ENCODE measurements around the gene LRRC49. TPM values are rescaled to one million over a fixed set of nuclear protein-coding genes. Genes with fewer than 3 reads are reported as not detected.

Gene LRRC49
- polyA plus RNA-seq, 2 of the 4 experiments (the other 2 are of a cell fraction), result 10.0 to 14.3 TPM

DNA sequence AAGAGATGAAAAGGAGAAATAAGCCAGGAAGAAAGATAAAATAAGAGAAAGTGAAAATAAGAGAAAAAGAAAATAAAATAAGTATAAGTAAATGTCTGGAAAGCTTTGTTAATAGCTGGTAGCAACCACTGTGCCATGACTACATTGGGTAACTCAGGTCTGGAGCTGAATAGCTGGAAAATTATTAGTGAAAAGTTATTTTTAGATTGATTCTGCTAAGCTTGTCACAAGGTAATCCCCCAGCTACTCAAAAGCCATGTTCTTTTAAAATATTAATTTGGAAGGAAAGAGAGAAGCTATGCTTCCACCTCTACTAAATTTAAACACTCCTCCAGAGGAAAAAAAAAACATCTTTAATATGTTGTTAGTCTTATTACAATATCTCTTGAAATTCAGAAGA, 117.8 kb downstream of the LRRC49 start:
- Histone ChIP-seq H3K4me2 (no peak overlapping the region), H3K4me3 (no peak overlapping the region), H3K9me3 (no peaks in the 10 kb centered on the region), H3K27ac (no peak overlapping the region; a peak in 1 of 6 replicates), H3K4me1 (peaks cover 6% of the 10 kb centered on the region)
- ChIA-PET CTCF (interaction anchor here (0.6 to 3.0 kb wide), 15 partner anchors 12 to 792 kb away, joined by 3 to 25 read pairs (median 4); no protein-coding TSS in a partner anchor), POLR2A (no interaction called here)
- ATAC-seq (no peak), DNase-seq (ENCODE audit: low read depth in 1 of 2, low spot score in 1 of 2) (no peak), FAIRE-seq (no peak)
- TF ChIP-seq MAZ (IDR thresholded peaks at IDR 0.05; ENCODE audit: borderline replicate concordance, low read depth, low read length) (no peak), CEBPB (IDR thresholded peaks at IDR 0.05) (no peak), POLR2A (IDR thresholded peaks at IDR 0.05; ENCODE audit: low read length) (no peak), HDAC2 (IDR thresholded peaks at IDR 0.05) (no peak)
- TF ChIP-seq, protein P1, sequence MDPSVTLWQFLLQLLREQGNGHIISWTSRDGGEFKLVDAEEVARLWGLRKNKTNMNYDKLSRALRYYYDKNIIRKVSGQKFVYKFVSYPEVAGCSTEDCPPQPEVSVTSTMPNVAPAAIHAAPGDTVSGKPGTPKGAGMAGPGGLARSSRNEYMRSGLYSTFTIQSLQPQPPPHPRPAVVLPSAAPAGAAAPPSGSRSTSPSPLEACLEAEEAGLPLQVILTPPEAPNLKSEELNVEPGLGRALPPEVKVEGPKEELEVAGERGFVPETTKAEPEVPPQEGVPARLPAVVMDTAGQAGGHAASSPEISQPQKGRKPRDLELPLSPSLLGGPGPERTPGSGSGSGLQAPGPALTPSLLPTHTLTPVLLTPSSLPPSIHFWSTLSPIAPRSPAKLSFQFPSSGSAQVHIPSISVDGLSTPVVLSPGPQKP (IDR thresholded peaks at IDR 0.05; ENCODE audit: low read depth, low read length), result no peak

DNA sequence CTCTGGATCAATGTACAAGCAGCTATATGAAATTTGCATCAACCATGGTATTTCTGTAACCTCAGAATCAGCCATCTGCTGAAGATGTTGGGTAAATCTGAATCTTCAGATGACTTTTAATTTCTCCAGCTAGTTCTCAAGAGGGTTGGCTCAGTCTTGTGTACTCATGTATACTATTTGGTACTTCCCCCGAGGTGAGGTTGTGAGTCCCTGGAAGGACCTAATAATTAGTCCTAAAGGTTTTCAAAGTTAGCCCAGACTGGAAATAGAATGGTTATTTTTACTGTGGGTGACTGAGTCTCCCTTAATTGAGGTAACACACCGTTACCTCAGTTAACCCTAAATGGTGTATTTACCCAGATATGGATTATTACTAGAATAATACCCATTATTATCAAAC, 118.4 kb downstream of the LRRC49 start:
- Histone ChIP-seq H3K4me1 (peaks cover 6% of the 10 kb centered on the region), H3K27ac (peak overlapping the region in 1 of 2 experiments; percentile 2; a peak in 1 of 6 replicates), H3K4me2 (no peak overlapping the region), H3K4me3 (no peak overlapping the region), H3K9me3 (no peaks in the 10 kb centered on the region)
- 48% methylated on average over 2 of the region's 2 CpGs for WGBS (ENCODE audit: missing lambda C conversion rate)
- ChIA-PET CTCF (interaction anchor here (0.6 to 3.0 kb wide), 26 partner anchors 10 to 791 kb away, joined by 3 to 25 read pairs (median 3); no protein-coding TSS in a partner anchor), POLR2A (interaction anchor here (1.0 kb wide), 1 partner anchor 103 kb away, joined by 3 read pairs; no protein-coding TSS in a partner anchor)
- no peak for FAIRE-seq
- no peak for ATAC-seq
- TF ChIP-seq RNF2 (IDR thresholded peaks at IDR 0.05; ENCODE audit: borderline replicate concordance, low read depth), result no peak
- TF ChIP-seq NFE2L2 (conservative IDR thresholded peaks at IDR 0.05; ENCODE audit: low read length), result no peak
- no peak for TF ChIP-seq CEBPB (IDR thresholded peaks at IDR 0.05)
- no peak for DNase-seq (ENCODE audit: low read depth in 1 of 2, low spot score in 1 of 2)

DNA sequence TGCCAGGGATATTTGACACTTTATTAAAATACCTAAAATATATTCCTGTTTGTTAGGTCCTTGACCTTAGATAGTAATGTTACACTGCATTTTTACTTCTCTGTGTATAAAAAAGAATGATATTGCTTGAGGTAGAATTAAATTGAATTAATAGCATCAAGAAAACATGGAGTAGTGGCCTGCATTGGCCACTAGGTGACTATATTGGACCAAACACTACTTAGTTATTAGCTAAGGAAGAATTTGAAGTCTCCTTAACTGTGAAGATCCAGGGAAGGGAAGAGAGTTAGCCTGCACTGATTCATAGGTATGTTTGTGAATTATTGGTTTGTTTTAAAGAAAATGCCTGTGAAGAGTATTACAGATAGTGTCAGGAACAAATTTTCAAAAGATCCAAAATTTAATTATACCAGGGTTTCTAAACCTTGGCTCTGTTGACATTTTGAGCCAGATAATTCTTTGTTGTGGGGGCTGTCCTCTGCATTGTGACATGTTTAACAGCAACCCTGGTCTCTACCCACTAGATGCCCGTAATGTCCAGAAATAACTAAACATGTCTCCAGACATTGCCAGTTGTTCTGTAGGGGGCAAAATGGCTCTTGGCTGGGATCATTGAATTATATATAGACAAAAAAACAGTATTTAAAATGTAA, 119.0 kb downstream of the LRRC49 start:
- FAIRE-seq (peak; percentile 99), ATAC-seq (peak; percentile 92 to 94), DNase-seq (ENCODE audit: low read depth in 1 of 2, low spot score in 1 of 2) (peak; percentile 35 to 75)
- Histone ChIP-seq H3K9me3 (no peaks in the 10 kb centered on the region), H3K27ac (peak overlapping the region; percentile 36 to 71; a peak in 4 of 6 replicates), H3K4me2 (no peak overlapping the region), H3K4me1 (peaks cover 6% of the 10 kb centered on the region), H3K4me3 (no peak overlapping the region)
- ChIA-PET POLR2A (interaction anchor here (1.0 kb wide), 1 partner anchor 102 kb away, joined by 3 read pairs; no protein-coding TSS in a partner anchor), CTCF (interaction anchor here (0.7 to 3.0 kb wide), 26 partner anchors 9 to 790 kb away, joined by 3 to 25 read pairs (median 4); partner anchors contain the start of gene THSD4)
- 56% methylated on average over 1 of the region's 1 CpG for WGBS (ENCODE audit: missing lambda C conversion rate)
- TF ChIP-seq SMC3 (IDR thresholded peaks at IDR 0.05) (peak; percentile 95), RAD21 (conservative IDR thresholded peaks at IDR 0.05 in 1 of 2, IDR thresholded peaks at IDR 0.05 in 1 of 2) (peak; percentile 97 to 98)
- TF ChIP-seq, protein P2, sequence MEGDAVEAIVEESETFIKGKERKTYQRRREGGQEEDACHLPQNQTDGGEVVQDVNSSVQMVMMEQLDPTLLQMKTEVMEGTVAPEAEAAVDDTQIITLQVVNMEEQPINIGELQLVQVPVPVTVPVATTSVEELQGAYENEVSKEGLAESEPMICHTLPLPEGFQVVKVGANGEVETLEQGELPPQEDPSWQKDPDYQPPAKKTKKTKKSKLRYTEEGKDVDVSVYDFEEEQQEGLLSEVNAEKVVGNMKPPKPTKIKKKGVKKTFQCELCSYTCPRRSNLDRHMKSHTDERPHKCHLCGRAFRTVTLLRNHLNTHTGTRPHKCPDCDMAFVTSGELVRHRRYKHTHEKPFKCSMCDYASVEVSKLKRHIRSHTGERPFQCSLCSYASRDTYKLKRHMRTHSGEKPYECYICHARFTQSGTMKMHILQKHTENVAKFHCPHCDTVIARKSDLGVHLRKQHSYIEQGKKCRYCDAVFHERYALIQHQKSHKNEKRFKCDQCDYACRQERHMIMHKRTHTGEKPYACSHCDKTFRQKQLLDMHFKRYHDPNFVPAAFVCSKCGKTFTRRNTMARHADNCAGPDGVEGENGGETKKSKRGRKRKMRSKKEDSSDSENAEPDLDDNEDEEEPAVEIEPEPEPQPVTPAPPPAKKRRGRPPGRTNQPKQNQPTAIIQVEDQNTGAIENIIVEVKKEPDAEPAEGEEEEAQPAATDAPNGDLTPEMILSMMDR (IDR thresholded peaks at IDR 0.05), result peak; percentile 98
- TF ChIP-seq, protein P1 (IDR thresholded peaks at IDR 0.05; ENCODE audit: low read depth, low read length), result no peak

DNA sequence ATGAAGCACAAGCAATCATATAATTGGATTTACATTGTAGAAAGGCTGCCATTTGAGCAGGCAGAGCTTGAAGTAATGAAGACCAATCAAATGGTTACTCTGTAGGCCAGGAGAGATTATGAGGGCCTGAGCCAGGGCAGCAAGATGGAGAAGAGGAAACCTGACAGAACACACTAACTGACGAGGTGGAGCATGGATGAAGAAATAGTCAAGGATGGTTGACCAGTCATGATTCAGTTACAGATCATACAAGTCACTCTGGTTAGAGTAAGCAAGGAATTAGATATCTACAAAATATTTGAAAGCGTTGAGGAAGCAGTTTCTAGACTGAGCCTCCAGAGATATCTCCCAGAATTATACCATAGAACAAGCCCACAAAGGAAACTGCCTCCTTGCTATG, 120.8 kb downstream of the LRRC49 start:
- CTCF ChIA-PET, result interaction anchor here (0.9 kb wide), 1 partner anchor 10 kb away, joined by 4 read pairs; no protein-coding TSS in a partner anchor
- WGBS (ENCODE audit: missing lambda C conversion rate), result 93% methylated on average over 2 of the region's 2 CpGs
- DNase-seq (ENCODE audit: low read depth in 1 of 2, low spot score in 1 of 2) (no peak), FAIRE-seq (no peak), ATAC-seq (no peak)
- no peak overlapping the region for H3K4me3 ChIP-seq
- H3K9me3 ChIP-seq, result no peaks in the 10 kb centered on the region
- POLR2A ChIA-PET, result interaction anchor here (1.1 kb wide), 1 partner anchor 427 kb away, joined by 3 read pairs; no protein-coding TSS in a partner anchor
- H3K4me1 ChIP-seq, result peaks cover 6% of the 10 kb centered on the region
- no peak overlapping the region for H3K4me2 ChIP-seq
- peak overlapping the region in 1 of 2 experiments; percentile 37; a peak in 1 of 6 replicates for H3K27ac ChIP-seq
- TF ChIP-seq, protein P3, sequence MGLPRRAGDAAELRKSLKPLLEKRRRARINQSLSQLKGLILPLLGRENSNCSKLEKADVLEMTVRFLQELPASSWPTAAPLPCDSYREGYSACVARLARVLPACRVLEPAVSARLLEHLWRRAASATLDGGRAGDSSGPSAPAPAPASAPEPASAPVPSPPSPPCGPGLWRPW (IDR thresholded peaks at IDR 0.05), result no peak
- TF ChIP-seq CHD4 (IDR thresholded peaks at IDR 0.05; ENCODE audit: borderline replicate concordance), result no peak
- no peak for TF ChIP-seq SMC3 (IDR thresholded peaks at IDR 0.05)
- no peak for TF ChIP-seq MAZ (IDR thresholded peaks at IDR 0.05; ENCODE audit: borderline replicate concordance, low read depth, low read length)
- TF ChIP-seq ZC3H11A (IDR thresholded peaks at IDR 0.05), result no peak

Data from A549 (cell line).